Large intestine (tissue), 3 donors: ENCODE measurements around the gene FCRL5. TPM values are rescaled to one million over a fixed set of nuclear protein-coding genes. Genes with fewer than 3 reads are reported as not detected.

Experiments used
- DNase-seq, 2 donors: peaks; one replicate each; pipeline versions ENCODE4 v3.0.0 to v3.0.0-alpha.2; 2013
- H3K27ac ChIP-seq: one replicate; pipeline ENCODE4 v1.5.1; 2013; ENCODE audit warnings: low read length
- H3K27me3 ChIP-seq: 2 replicates; pipeline ENCODE4 v1.6.1; 2013; ENCODE audit warnings: low read length; ENCODE audit not compliant: control insufficient read depth, insufficient read depth
- H3K36me3 ChIP-seq: 2 replicates; pipeline ENCODE4 v1.6.1; 2013; ENCODE audit warnings: low read length; ENCODE audit not compliant: control insufficient read depth, insufficient read depth
- H3K4me1 ChIP-seq: one replicate; pipeline ENCODE4 v1.6.1; 2013; ENCODE audit warnings: low read length; ENCODE audit not compliant: control insufficient read depth, insufficient read depth
- H3K4me3 ChIP-seq: one replicate; pipeline ENCODE4 v1.5.1; 2013; ENCODE audit warnings: low read length
- H3K9me3 ChIP-seq: one replicate; pipeline ENCODE4 v1.6.1; 2013; ENCODE audit warnings: mild to moderate bottlenecking, low read depth, low read length, moderate library complexity; ENCODE audit not compliant: control insufficient read depth
- WGBS: methylation state at CpG from one replicate; pipeline ENCODE4 v1.1.5; 2013; ENCODE audit warnings: low lambda C conversion rate; ENCODE audit not compliant: insufficient coverage; 5-methylcytosine and 5-hydroxymethylcytosine counted together
- polyA plus RNA-seq: library from polyadenylated mRNA; unstranded; fragments of 120-200 nt; gene quantifications from one replicate; pipeline ENCODE4 v1.2.1, GENCODE V29; 2013

FCRL5 gene
- polyA plus RNA-seq, 1 donor: 0.09 TPM

- Histone ChIP-seq H3K36me3 (no peaks in the 10 kb centered on the region), H3K9me3 (peaks cover 6% of the 10 kb centered on the region), H3K27ac (no peak overlapping the region), H3K4me3 (no peak overlapping the region), H3K27me3 (no peaks in the 10 kb centered on the region), H3K4me1 (no peaks in the 10 kb centered on the region)
- WGBS: no CpG with 5 or more reads among the region's 3 CpGs
- peak in 1 of 2 donors; percentile 11 for DNase-seq
Measured at GRCh38 chr1:157472959-157473358, 79.4 kb downstream of the FCRL5 start.

- H3K27ac ChIP-seq: no peak overlapping the region
- peak in 1 of 2 donors; percentile 15 for DNase-seq
- 40% methylated on average over 1 of the region's 5 CpGs for WGBS
Measured at GRCh38 chr1:157472056-157472701, 80.1 kb downstream of the FCRL5 start.

GRCh38 chr1:157471531-157471930 lies 80.8 kb downstream of the FCRL5 start:
- no CpG with 5 or more reads among the region's 3 CpGs for WGBS

More at GRCh38 chr1:157472056-157472701, 80.1 kb downstream of the FCRL5 start:
- no peaks in the 10 kb centered on the region for H3K4me1 ChIP-seq
- no peaks in the 10 kb centered on the region for H3K27me3 ChIP-seq
- no peaks in the 10 kb centered on the region for H3K9me3 ChIP-seq
- H3K36me3 ChIP-seq: no peaks in the 10 kb centered on the region
- no peak overlapping the region for H3K4me3 ChIP-seq

GRCh38 chr1:157469752-157470675 lies 82.3 kb downstream of the FCRL5 start:
- Histone ChIP-seq H3K4me3 (no peak overlapping the region), H3K4me1 (no peaks in the 10 kb centered on the region), H3K27ac (no peak overlapping the region), H3K36me3 (no peaks in the 10 kb centered on the region), H3K9me3 (no peaks in the 10 kb centered on the region), H3K27me3 (no peaks in the 10 kb centered on the region)
- no peak for DNase-seq
- WGBS: no CpG with 5 or more reads among the region's 4 CpGs

More at GRCh38 chr1:157471531-157471930, 80.8 kb downstream of the FCRL5 start:
- Histone ChIP-seq H3K36me3 (no peaks in the 10 kb centered on the region), H3K27me3 (no peaks in the 10 kb centered on the region), H3K4me1 (no peaks in the 10 kb centered on the region), H3K27ac (no peak overlapping the region), H3K9me3 (no peaks in the 10 kb centered on the region), H3K4me3 (no peak overlapping the region)
- DNase-seq: no peak

- no peak for DNase-seq
- H3K27me3 ChIP-seq: no peaks in the 10 kb centered on the region
- no CpG with 5 or more reads among the region's 3 CpGs for WGBS
- H3K4me1 ChIP-seq: no peaks in the 10 kb centered on the region
- H3K4me3 ChIP-seq: no peak overlapping the region
- H3K27ac ChIP-seq: no peak overlapping the region
- no peaks in the 10 kb centered on the region for H3K36me3 ChIP-seq
- H3K9me3 ChIP-seq: no peaks in the 10 kb centered on the region
Measured at GRCh38 chr1:157469300-157469699, 83.0 kb downstream of the FCRL5 start.

- no CpG with 5 or more reads among the region's 5 CpGs for WGBS
- no peak for DNase-seq
- Histone ChIP-seq H3K27ac (no peak overlapping the region), H3K4me3 (no peak overlapping the region), H3K9me3 (no peaks in the 10 kb centered on the region), H3K27me3 (no peaks in the 10 kb centered on the region), H3K4me1 (no peaks in the 10 kb centered on the region), H3K36me3 (no peaks in the 10 kb centered on the region)
Measured at GRCh38 chr1:157466011-157466410, 86.3 kb downstream of the FCRL5 start.

Other genes starting within 250 kb of the FCRL5 start
- gene FCRL4, start 45.6 kb upstream of the FCRL5 start, polyA plus RNA-seq: 0.07 TPM
- 0.22 TPM for gene FCRL3, start 148.3 kb upstream of the FCRL5 start, polyA plus RNA-seq
- 0.15 TPM for gene FCRL2, start 224.6 kb upstream of the FCRL5 start, polyA plus RNA-seq